K562 (cell line): ENCODE measurements around the gene SNX30. TPM values are rescaled to one million over a fixed set of nuclear protein-coding genes. Genes with fewer than 3 reads are reported as not detected.

Experiments
- ATF1 ChIP-seq, 2 experiments: fragments of 450-650 bp in 1 of 2; IDR thresholded peaks; 2 replicates each; pipeline ENCODE4 v1.6.1; 2016; ENCODE audit warnings: missing compliant biosample characterization in 1 of 2, missing genetic modification characterization in 1 of 2
- EGR1 ChIP-seq: fragments of 450-650 bp; conservative IDR thresholded peaks from 2 replicates; pipeline ENCODE4 v1.6.1; 2017; ENCODE audit warnings: mild to moderate bottlenecking
- NFE2L1 ChIP-seq: fragments of 450-650 bp; IDR thresholded peaks from 2 replicates; pipeline ENCODE4 v1.6.1; 2016; ENCODE audit warnings: missing genetic modification characterization, low read depth, mild to moderate bottlenecking, missing compliant biosample characterization, moderate library complexity, borderline replicate concordance
- POLR2H ChIP-seq: IDR thresholded peaks from 2 replicates; pipeline ENCODE4 v1.6.1; 2016; ENCODE audit warnings: missing genetic modification characterization, low read depth, mild to moderate bottlenecking, control low read depth, missing compliant biosample characterization, moderate library complexity
- TEAD2 ChIP-seq: fragments of 450-650 bp; IDR thresholded peaks from 2 replicates; pipeline ENCODE4 v1.6.1; 2016; ENCODE audit warnings: missing genetic modification characterization, control low read depth, missing compliant biosample characterization
- ZEB2 ChIP-seq: fragments of 450-650 bp; IDR thresholded peaks from 2 replicates; pipeline ENCODE4 v1.6.1; 2016
- polyA plus RNA-seq, 8 experiments: library from polyadenylated mRNA; depleted of rRNA in 4 of 8; stranded (reverse) in 5 of 8; unstranded in 3 of 8; fragments of >200 nt; fragmentation: Nextera tagmentation in 2 of 8; fragmentation: Illumina TruSeq in 1 of 8; extraction: Ambion mirVana in 2 of 8; extraction: Trizol in 1 of 8; gene quantifications; 2 replicates each; pipeline versions ENCODE4 v1.2.1 to v1.2.3, GENCODE V29; 2011 to 2014; ENCODE audit warnings: inconsistent platforms in 1 of 8, missing spikeins in 1 of 8
- total RNA-seq, 7 experiments: library from RNA; depleted of rRNA in 6 of 7; stranded (reverse); fragments of >200 nt in 6 of 7; fragmentation: Illumina TruSeq in 2 of 7; extraction: Trizol in 2 of 7; gene quantifications; 2 replicates each; pipeline versions ENCODE4 v1.2.1 to v1.2.3, GENCODE V29; 2011 to 2021; ENCODE audit warnings: low replicate concordance in 1 of 7
- TF ChIP-seq, protein P1 (sequence below): fragments of 450-650 bp; formaldehyde crosslinking; conservative IDR thresholded peaks from 2 replicates; pipeline ENCODE4 v1.4.0; 2022; ENCODE audit warnings: mild to moderate bottlenecking, missing genetic modification characterization
- TF ChIP-seq, protein P2 (sequence below): IDR thresholded peaks from 3 replicates; pipeline ENCODE4 v1.6.1; 2011; ENCODE audit warnings: borderline replicate concordance, mild to moderate bottlenecking; ENCODE audit not compliant: insufficient read length, insufficient read depth

The SNX30 gene
- total and polyA plus RNA-seq, 9 of the 15 experiments (the other 6 are each of a cell fraction or from before 2014, with no cell fraction given): 0.76 to 5.9 (median 3.3) TPM

DNA sequence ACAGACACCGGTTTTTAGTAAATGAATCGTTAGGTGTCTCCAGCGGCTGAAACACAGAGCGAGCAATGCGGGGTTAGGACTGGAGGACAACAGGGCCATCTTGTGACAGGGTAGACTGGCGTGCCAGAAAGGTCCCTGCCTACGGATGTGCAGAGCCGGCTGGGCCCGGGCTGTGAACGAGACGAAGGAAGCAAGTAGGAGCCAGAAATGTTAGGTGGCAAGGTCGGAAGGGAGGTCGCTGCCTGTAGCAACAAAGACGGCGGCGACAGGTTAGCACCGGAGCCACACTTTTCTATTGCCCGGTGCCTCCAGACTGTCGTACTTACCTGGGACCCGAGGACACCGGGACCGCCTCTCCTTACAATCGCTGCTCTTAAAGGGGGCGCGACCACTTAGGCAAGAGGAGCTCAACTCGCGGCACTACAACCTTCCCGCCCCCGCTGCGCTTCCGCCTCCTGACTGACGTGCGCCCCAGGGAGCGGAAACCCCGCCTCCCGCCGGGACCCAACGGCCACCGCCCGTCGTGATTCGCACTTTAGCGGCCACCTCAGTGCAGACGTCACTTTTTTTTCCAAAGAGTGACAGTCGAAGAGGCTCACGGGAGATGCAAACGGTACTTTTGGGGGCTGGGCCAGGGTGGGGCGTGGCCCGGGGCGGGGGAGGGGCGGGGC is 32.8 kb upstream of the SNX30 start, which contains the start of gene INIP (continued):
- TF ChIP-seq TEAD2 (no peak), NFE2L1 (no peak), ATF1 (CRISPR knock-in tag; IDR thresholded peaks at IDR 0.05) (peak; percentile 56; the same call in 1 of the 2 replicates), ATF1 (tag; IDR thresholded peaks at IDR 0.05) (peak; percentile 94), EGR1 (peak; percentile 96), ZEB2 (0 out of 2 replicates have a peak, but pooled peaks have one; percentile 23), POLR2H (tag) (peak; percentile 45; the same call in 1 of the 2 replicates)
- TF ChIP-seq, protein P1, sequence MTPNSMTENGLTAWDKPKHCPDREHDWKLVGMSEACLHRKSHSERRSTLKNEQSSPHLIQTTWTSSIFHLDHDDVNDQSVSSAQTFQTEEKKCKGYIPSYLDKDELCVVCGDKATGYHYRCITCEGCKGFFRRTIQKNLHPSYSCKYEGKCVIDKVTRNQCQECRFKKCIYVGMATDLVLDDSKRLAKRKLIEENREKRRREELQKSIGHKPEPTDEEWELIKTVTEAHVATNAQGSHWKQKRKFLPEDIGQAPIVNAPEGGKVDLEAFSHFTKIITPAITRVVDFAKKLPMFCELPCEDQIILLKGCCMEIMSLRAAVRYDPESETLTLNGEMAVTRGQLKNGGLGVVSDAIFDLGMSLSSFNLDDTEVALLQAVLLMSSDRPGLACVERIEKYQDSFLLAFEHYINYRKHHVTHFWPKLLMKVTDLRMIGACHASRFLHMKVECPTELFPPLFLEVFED (CRISPR knock-in tag): no peak
- TF ChIP-seq, protein P2, sequence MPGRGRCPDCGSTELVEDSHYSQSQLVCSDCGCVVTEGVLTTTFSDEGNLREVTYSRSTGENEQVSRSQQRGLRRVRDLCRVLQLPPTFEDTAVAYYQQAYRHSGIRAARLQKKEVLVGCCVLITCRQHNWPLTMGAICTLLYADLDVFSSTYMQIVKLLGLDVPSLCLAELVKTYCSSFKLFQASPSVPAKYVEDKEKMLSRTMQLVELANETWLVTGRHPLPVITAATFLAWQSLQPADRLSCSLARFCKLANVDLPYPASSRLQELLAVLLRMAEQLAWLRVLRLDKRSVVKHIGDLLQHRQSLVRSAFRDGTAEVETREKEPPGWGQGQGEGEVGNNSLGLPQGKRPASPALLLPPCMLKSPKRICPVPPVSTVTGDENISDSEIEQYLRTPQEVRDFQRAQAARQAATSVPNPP: no peak
- TF ChIP-seq, all 486 proteins: peak for 116
